HG02884 (cell line): ENCODE measurements around the gene MMP13.
"Not testable (repeated sequence)": the region's sequence is repeated elsewhere in the genome, so short reads cannot be mapped to it uniquely, and the experiment has no call there.

Experiments used
- ATAC-seq: cut with Tn5 transposase; IDR thresholded peaks from one replicate; pipeline ENCODE4 v1.9.1; 2021; ENCODE audit warnings: mild to moderate bottlenecking, moderate library complexity; ENCODE audit not compliant: unreplicated experiment

The MMP13 gene

GRCh38 chr11:102936864-102937509 is 18.5 kb downstream of the MMP13 start:
- ATAC-seq: no peak

- no peak for ATAC-seq
These were observed 20.0 kb downstream of the MMP13 start for GRCh38 chr11:102935514-102935913.

GRCh38 chr11:102934735-102935134 is 20.8 kb downstream of the MMP13 start:
- no peak for ATAC-seq

DNA sequence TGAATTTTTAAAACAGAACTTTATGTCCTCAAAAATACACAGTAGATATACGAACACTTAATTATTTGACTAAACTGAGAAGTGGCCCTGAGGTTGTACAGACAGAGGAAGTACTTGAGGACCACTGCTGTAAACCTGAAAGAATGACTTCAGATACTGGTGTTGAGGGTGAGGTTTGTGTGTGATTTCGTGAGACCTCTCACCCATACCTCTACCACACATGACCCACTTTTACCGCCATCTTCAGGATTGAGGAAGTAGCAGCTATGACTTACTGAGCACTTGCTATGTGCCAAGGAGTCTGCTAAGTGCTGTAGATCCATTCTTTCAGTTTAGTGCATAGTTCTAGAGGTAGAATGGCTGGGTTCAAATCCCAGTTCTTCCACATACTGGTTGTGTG is 21.9 kb downstream of the MMP13 start:
- no peak for ATAC-seq

DNA sequence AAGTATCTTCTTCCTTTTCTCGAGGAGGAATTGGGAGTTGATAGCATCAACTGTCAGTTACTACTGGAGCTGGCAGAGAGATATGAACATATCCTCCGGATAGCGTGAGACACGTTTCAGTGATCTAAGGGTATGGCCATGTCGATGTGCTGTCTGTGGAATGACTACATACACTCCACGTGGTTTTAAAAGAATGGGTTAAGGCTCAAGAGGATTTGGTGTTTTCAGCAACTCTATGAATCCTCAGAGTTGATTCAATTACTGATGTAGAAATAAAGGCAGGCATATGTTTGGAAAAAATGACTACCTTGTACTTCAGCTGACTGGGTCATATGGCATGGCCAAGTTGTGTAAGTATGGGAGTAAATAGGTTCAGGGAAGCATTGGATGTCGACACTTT is 22.9 kb downstream of the MMP13 start:
- no peak for ATAC-seq

DNA sequence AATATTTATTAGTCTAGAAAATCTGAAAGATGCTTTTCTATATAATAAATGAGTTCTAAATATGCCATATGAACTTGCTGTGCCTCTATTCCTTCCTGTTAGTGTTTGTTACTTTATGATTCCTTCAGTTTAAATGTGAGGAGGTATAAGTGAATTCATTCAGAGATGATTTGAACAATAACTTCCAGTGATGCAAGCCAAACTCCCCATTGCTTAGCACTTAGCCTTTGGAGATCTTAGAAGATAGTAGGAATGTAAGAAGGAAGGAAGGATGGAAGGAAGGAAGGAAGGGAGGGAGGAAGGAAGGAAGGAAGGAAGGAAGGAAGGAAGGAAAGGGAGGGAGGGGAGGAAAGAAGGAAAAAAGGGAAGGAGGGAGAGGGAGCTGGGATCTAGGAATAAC is 25.1 kb downstream of the MMP13 start:
- ATAC-seq: no peak

GRCh38 chr11:102929972-102930371 is 25.6 kb downstream of the MMP13 start:
- no peak for ATAC-seq

- no peak for ATAC-seq
These were observed 26.4 kb downstream of the MMP13 start for GRCh38 chr11:102929166-102929565.

- no peak for ATAC-seq
These were observed 27.3 kb downstream of the MMP13 start for GRCh38 chr11:102928247-102928646.

DNA sequence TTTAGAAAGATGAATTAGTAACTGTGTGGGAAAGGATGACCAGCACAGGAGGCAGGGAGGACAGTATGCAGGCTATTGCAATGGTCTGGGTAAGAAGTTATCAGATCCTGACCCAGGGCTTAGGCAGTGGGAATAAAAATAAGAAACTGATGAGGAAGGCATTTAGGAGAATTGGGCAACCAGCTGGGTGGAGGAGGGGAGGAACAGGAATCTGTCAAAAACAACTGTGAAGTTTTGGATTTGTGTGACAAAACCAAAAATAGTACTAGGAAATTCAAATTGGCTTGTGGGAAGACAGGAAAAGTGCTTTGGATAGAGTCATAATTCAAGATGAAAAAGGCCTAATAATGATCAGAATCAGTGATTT is 27.9 kb downstream of the MMP13 start:
- ATAC-seq: no peak

DNA sequence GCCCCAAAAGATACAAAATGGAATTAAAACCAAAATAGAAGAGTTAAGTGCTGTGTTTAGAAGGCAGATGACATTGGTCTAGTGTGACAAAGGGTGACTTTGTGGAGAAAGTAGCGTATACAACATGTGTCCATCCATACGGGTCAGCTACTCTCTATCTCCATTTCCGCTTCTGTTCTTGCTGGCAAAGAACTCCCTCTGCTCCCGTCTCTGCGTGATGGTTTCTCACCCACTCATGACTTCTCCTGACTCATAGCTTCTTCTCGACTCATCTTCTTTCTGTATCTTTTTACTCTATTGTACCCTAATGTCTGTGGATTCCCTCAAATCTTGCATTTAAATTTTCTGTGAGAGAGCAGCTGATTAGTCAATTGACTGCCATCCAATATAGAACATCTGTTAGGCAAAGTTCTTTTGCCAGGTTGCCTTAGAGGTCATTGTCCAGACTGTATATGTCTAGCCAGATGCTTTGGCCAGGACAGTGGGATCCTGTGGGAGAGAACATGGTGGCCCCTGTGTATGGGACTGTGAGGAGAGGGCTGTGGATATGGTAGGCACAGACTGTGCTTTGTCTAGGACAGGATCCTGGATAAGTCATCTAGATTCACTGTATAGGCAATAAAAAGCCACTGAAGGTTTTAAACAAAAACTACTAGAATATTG is 28.4 kb downstream of the MMP13 start:
- no peak for ATAC-seq

DNA sequence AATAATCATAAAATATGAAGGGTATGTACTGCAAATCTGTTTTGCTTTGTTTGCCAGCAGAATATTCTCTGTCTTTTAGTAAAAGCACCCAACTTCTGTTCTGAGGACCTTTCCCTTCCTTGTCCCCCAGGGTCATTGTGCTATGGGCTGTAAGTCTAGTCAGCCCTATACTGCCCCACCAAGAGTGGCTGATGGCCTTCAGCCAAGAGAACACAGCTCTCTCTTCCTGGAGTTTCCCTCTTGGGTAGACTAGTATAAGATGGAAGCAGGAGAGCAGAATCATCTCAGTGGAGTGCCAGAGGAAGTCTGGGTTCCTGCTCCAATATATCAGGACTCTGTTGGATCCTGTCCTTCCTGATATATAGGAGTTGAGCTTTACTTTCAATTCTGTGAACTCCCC is 29.0 kb downstream of the MMP13 start:
- ATAC-seq: no peak

DNA sequence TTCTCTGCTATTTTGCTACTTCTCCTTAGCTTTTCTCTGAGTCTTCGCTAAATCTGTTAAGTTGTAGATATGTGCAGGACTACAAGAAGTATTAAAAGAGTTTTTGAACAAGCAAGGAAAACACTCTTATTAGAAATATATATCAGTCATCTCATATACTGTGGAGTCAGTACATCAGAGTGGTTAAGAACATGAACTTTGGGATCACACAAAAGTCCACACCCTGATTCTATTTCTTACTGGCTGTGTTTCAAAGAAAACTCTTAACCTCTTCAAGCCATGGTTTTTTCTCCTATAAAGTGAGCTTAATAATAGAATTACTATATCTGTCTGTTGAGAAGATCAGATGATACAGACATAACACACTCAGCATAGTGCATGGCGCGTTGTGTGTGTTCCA is 29.5 kb downstream of the MMP13 start:
- ATAC-seq: no peak

DNA sequence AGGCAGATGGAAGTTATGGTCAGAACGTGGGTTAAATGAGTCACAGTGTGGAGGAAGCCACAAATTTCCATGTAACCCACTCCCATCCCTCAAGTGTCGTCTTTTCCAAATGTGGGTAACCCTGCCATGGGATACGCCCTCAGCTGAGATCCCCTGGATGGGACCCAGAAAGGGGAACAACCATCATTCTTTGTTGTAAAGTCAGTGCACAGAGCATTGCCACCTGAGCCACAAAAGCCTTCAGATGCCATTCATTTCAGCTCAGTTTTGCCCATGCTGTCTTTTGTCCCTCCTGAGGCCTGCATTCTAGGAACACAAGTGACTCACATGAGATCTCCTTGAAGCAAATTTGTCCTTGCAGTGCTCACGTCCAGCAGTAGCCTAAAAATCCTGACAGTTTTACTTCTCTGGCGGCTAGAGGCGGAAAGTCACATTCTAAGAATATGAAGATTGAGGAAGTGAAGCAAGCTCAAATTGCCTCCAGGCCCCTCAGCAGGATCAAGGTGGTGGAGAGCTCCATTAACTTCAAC is 30.6 kb downstream of the MMP13 start:
- no peak for ATAC-seq

GRCh38 chr11:102921587-102922220 is 33.8 kb downstream of the MMP13 start:
- ATAC-seq: no peak

DNA sequence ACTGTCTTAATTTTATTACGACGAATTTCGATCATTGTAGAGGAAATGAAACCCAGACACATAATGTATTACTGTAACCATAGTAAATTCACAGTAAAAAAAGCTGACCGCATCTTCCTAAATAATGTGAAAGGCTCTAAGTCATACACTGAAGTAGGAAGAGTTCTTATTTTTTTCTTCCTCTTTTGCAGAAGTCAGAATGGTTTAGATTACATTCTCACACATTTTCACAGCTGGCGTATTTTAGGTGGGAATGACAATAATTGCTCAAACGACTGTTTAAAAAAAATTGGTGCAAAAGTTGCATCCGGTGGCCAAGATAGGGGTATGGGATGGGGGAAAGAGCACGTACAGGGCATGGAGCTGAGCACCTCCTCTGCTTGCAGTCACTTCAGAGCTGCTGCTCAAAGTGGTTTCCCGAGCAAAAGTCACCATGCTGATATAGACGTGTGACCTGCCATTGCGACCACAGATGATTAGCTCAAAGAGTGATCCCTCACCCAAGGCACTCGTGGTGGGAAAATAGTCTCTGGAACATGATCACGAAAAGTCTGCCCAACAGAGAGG is 35.3 kb downstream of the MMP13 start:
- ATAC-seq: peak; percentile 79

- ATAC-seq: no peak
These were observed 40.5 kb downstream of the MMP13 start for GRCh38 chr11:102915044-102915375.

DNA sequence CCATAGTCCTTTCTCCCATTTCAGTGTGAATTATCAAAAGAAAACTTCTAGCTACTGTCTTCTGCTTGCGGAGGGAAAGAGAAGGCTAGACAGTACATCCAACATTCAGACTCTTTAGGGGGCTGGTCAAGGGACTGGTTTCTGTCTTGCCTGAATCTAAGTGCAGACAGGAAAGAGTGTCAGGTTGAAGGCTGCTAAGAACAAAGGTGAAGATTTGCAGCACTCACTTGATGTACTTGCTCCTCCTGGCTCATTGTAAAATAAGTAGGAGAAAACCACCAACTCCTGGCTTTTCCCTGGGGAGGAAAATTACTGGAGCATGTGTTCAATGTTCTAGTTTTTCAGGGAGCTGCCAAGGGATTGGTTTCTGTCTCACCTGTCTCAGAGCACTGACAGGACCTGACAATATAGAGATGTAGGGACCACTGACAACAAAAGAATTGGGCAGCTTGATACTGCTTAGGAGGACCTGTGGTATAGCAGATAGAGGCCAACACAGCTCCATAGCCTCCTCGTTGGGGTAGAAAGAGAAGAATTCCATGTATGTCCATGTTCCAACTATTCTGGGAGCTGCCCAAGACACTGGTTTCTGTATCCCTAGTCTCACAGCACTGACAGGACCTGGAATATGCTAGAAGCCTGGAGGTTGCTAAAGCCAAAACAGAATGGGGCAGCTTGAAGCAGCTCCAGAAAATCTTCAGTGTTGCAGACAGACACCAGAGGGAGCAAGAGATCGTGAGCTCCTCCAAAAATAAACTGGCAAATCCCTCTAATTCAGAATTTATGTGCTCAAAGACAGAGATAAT is 41.1 kb downstream of the MMP13 start:
- no peak for ATAC-seq

- no peak for ATAC-seq
These were observed 43.1 kb downstream of the MMP13 start for GRCh38 chr11:102912482-102912830.

- no peak for ATAC-seq
These were observed 43.6 kb downstream of the MMP13 start for GRCh38 chr11:102911758-102912481.

DNA sequence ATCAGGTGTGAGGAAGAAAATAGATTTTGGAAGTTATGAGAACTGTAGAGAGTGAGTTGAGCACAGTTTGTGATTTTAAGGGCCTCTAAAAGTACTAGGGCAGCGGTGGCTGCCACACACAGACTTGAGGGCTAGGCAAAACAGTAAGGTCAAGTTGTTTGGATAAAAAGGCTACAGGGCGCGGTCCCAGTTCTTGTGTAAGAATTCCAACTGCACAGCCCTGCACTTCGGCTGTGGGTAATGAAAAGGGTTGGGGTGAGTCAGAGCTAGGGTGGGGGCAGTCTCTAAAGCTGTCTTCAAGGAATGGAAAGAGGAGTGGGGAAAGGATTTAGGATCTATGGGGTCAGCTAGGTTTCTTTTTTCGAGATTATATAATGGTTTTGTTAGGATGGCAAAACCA is 49.7 kb downstream of the MMP13 start:
- not testable (repeated sequence) for ATAC-seq
